Brain microvascular endothelial cell (primary cell): ENCODE measurements around the gene FLT3LG.

ENCODE experiments used
- DNase-seq: peaks from one replicate; pipeline ENCODE4 v3.0.0-alpha.2; 2020
- H3K27ac ChIP-seq: fragments of 250-450 bp; sonication (Bioruptor Pico); 2 replicates; pipeline ENCODE4 v1.5.1; 2020; ENCODE audit warnings: mild to moderate bottlenecking, moderate library complexity
- H3K27me3 ChIP-seq: fragments of 250-450 bp; sonication (Bioruptor Pico); replicated peaks from 2 replicates; pipeline ENCODE4 v1.5.1; 2020; ENCODE audit warnings: mild to moderate bottlenecking
- H3K36me3 ChIP-seq: fragments of 250-450 bp; sonication (Bioruptor Pico); replicated peaks from 2 replicates; pipeline ENCODE4 v1.5.1; 2020; ENCODE audit warnings: mild to moderate bottlenecking
- H3K4me3 ChIP-seq: 2 replicates; pipeline ENCODE4 v1.5.1; 2011; ENCODE audit warnings: low read depth, mild to moderate bottlenecking, control low read depth, low read length, moderate library complexity
- CTCF ChIP-seq: IDR thresholded peaks from 2 replicates; pipeline ENCODE4 v1.5.1; 2011; ENCODE audit warnings: low read depth, mild to moderate bottlenecking, moderate library complexity, low read length, control low read depth, inconsistent platforms; ENCODE audit errors: missing control alignments
- in situ Hi-C: cut with HindIII; loops from 2 replicates; pipeline ENCODE4 v1.10.0; 2017; ENCODE audit warnings: low sequenced_read_pairs, low pct_ligation_motif_present

FLT3LG gene

DNA sequence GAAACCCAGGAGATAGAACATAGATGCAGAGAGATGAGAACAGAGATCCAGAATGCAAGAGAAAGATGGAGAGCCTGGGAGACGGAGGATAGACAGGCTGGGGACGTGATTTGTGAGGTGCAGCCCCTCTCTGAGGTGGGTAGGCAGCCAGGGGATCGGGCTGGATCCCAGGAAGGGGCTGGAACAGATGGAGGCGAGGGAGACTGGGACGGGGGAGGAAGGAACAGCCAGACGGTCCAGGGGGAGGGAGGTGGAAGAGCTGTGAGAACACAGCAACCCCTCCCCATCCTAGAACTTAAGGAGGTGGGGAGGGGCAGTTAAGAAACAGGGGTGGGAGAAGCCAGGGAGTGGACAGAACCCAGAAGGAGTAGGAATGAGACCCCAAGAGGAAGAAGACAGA lies 35.8 kb upstream of the FLT3LG start:
- in situ Hi-C loops: no loop called here
- Histone ChIP-seq H3K27ac (no peak overlapping the region), H3K36me3 (no peaks in the 10 kb centered on the region), H3K27me3 (peaks cover 74% of the 10 kb centered on the region), H3K4me3 (no peak overlapping the region)
- DNase-seq: no peak
- TF ChIP-seq CTCF: no peak

GRCh38 chr19:49439836-49440235 lies 34.2 kb upstream of the FLT3LG start:
- no peaks in the 10 kb centered on the region for H3K36me3 ChIP-seq
- peaks cover 63% of the 10 kb centered on the region for H3K27me3 ChIP-seq
- TF ChIP-seq CTCF: no peak
- no peak overlapping the region for H3K4me3 ChIP-seq
- H3K27ac ChIP-seq: no peak overlapping the region
- in situ Hi-C loops: no loop called here
- DNase-seq: no peak

DNA sequence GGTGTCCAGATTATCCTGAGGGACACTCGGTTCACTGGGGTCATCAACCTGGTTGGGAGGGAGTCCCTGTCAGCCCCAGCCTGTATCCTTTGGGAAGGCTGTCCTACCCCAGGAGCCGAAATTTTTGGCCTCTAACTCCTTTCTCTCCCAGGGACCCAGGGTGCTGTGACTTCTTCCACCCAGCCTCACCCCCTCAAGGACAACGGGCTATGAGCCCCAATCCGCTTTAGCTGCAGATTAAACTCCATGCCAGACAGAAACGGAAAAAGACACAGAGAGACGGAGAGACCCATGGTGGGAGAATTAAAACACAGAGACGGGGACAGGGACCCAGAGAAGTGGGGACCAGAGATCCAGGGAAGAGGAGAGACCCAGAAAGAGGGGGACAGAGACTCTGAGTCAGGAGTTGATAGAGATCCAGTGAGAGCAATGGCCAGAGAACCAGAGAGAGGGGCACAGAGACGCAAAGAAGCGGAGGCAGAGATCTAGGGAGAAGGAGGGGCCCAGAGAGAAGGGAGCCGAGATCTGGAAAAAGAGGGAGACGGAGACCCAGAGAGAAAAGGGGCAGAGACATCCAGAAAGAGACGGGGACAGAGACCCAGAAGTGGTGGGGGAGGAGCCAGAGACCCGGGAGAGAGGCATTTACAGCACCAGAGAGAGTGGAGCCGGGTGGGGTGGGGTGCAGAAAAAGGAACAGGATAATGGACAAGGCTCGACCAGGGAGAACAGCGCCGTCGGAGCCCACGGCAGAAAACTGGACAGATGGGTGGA lies 33.4 kb upstream of the FLT3LG start:
- Histone ChIP-seq H3K4me3 (no peak overlapping the region), H3K27ac (no peak overlapping the region), H3K36me3 (no peaks in the 10 kb centered on the region), H3K27me3 (peaks cover 60% of the 10 kb centered on the region)
- DNase-seq: no peak
- TF ChIP-seq CTCF: no peak
- in situ Hi-C loops: no loop called here

DNA sequence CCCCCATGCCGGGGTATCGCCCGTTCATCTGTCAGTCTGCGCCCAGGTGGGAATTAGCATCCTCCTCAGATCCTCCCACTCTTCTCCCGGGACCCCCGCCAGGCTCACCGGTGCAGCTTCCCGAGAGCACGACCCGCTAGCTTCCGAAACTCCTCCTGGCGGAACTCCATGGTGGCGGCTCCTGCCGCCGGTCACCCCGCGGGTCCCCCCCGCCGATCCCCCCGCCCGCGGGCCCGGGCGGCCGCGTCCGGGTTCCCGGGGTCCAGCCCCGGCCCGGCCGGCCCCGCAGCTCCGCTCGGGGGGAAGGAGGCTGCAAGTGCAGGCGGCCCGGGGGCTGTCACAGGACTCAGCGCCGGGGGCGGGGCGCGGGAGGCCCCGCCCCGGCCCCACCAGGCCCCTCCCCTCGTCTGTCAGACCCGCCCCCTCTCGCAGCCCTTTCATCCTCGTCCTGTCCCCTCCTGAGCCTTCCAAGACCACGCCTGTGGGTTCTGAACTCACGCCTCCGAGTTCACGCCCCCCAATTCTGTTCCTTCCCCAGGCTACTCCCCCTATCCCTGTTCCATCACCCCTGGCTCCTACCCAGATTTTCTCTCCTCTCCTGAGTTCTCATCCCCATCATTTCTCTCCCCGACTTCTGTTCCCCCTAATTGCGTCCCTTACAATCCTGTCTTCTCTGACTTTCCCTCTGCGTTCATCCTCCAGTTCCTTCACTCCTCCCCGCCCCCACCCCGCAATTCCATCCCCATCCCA lies 32.6 kb upstream of the FLT3LG start, which contains the start of gene SLC17A7:
Gene SLC17A7, minus strand, starts transcription at position 318 of the 750 bp plus-strand sequence. Its CDS starts 148 bp downstream, at position 170.
- no peaks in the 10 kb centered on the region for H3K36me3 ChIP-seq
- in situ Hi-C loops: no loop called here
- no peak within 1 kb of the TSS for H3K4me3 ChIP-seq
- no peak for TF ChIP-seq CTCF
- H3K27me3 ChIP-seq: peaks cover 53% of the 10 kb centered on the region
- no peak for DNase-seq
- H3K27ac ChIP-seq: no peak within 1 kb of the TSS

GRCh38 chr19:49441960-49442350 lies 32.1 kb upstream of the FLT3LG start:
- Histone ChIP-seq H3K27ac (no peak overlapping the region), H3K27me3 (peaks cover 47% of the 10 kb centered on the region), H3K36me3 (no peaks in the 10 kb centered on the region), H3K4me3 (no peak overlapping the region)
- no peak for DNase-seq
- no peak for TF ChIP-seq CTCF
- in situ Hi-C loops: no loop called here
